Myometrial cell (primary cell): ENCODE data around the gene TRMT5. TPM values are rescaled to one million over a fixed set of nuclear protein-coding genes. Genes with fewer than 3 reads are reported as not detected.

ENCODE experiments used
- total RNA-seq: library from RNA; depleted of rRNA; stranded (reverse); fragments of >200 nt; gene quantifications from 2 replicates; pipeline ENCODE4 v1.2.3, GENCODE V29; 2015

Gene TRMT5
- 6.6 and 6.7 TPM in 2 replicates for total RNA-seq

GRCh38 chr14:60980811-60981632, at the start of gene TRMT5, which contains the start of gene SLC38A6:
TRMT5 (minus strand) TSS chr14:60981079; CDS start chr14:60980973, 106 bp downstream.
SLC38A6 (plus strand) TSS chr14:60981245; CDS start chr14:60981278, 33 bp downstream.

Other genes with a start within 250 kb of the TRMT5 start
- gene MNAT1, start 246.3 kb downstream of the TRMT5 start, total RNA-seq = 48.7 and 53.0 TPM in 2 replicates
- 15.6 and 16.3 TPM in 2 replicates for gene SLC38A6, start 166 bp upstream of the TRMT5 start, total RNA-seq